GM12873 (cell line): ENCODE measurements around the gene BRSK1.

ENCODE experiments used
- TF ChIP-seq, protein P1 (sequence below): IDR thresholded peaks from 2 replicates; pipeline ENCODE4 v1.5.1; 2012; ENCODE audit warnings: low read depth, mild to moderate bottlenecking, moderate library complexity, low read length, control low read depth; ENCODE audit not compliant: insufficient read depth; ENCODE audit errors: missing control alignments

Gene BRSK1

DNA sequence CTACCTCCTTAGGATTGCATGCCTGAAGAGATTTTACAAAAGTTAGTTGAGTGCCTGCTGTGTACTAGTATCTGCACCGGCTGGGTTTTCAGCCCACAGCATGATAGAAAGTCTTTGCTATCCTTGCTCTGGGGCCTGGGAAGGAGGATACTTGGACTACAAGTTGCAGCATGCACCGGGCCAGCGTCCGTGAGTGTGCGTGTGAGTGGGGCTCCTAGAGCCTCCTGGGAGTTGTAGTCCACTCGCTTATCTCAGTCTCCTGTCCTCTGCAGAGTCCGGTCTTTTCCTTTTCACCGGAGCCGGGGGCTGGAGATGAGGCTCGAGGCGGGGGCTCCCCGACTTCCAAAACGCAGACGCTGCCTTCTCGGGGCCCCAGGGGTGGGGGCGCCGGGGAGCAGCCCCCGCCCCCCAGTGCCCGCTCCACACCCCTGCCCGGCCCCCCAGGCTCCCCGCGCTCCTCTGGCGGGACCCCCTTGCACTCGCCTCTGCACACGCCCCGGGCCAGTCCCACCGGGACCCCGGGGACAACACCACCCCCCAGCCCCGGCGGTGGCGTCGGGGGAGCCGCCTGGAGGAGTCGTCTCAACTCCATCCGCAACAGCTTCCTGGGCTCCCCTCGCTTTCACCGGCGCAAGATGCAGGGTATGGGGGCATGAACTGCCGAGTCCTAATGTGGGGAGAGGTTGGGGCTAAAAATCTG, 20.6 kb downstream of the BRSK1 start:
- TF ChIP-seq, protein P1, sequence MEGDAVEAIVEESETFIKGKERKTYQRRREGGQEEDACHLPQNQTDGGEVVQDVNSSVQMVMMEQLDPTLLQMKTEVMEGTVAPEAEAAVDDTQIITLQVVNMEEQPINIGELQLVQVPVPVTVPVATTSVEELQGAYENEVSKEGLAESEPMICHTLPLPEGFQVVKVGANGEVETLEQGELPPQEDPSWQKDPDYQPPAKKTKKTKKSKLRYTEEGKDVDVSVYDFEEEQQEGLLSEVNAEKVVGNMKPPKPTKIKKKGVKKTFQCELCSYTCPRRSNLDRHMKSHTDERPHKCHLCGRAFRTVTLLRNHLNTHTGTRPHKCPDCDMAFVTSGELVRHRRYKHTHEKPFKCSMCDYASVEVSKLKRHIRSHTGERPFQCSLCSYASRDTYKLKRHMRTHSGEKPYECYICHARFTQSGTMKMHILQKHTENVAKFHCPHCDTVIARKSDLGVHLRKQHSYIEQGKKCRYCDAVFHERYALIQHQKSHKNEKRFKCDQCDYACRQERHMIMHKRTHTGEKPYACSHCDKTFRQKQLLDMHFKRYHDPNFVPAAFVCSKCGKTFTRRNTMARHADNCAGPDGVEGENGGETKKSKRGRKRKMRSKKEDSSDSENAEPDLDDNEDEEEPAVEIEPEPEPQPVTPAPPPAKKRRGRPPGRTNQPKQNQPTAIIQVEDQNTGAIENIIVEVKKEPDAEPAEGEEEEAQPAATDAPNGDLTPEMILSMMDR = no peak

DNA sequence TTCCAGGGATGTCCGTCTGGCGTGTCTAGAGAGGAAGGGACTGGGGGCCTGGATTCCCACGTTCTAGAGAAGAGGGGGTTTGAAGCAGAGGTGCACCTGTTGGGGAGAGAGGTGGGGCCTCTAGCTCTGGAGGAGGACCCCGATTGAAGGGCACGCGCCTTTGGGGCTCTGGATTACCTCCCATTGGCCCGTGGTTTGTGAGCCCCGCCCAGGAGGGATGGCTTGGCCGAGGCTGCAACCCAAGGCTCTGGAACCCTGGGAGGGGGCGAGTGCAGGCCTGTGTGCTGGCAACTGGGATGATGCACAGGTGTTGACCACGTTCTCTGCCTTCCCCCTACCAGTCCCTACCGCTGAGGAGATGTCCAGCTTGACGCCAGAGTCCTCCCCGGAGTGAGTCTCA, 21.2 kb downstream of the BRSK1 start:
- TF ChIP-seq, protein P1 = no peak

DNA sequence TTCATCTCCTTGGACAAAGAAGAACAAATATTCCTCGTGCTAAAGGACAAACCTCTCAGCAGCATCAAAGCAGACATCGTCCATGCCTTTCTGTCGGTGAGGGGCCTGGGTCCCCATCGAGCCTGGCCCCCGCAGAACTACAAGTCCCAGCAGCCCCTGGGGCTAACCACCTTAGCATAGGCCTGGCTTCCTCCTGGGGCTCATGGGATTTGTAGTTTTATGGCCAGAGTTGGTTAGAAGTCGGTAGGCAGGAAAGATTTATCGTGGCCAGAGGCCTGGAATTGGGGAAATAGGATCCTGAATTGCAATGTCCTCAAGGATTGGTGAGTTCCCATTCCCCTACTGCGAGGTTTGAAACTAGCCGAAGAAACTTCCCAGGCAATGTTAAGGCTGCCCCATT, 21.7 kb downstream of the BRSK1 start:
- TF ChIP-seq, protein P1 = no peak

DNA sequence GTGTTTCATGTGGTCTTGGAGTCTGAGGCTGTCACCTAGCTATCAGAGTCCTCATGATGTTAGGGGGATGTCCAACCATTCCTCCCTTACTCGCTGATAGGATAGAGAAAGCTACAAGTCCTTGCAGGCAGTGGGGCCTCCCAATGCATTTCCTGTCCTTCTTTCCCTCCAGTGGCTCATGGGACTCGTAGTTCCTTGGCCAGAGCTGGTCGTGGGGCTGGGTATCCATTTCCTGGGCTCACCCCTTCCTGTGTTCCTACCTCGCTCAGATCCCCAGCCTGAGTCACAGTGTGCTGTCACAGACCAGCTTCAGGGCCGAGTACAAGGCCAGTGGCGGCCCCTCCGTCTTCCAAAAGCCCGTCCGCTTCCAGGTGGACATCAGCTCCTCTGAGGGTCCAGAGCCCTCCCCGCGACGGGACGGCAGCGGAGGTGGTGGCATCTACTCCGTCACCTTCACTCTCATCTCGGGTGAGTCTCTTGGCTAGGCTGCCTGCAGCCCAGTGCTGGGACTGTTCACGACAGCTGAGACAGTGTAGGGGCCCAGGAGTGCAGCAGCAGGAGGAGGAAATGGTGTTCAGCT, 22.3 kb downstream of the BRSK1 start:
- TF ChIP-seq, protein P1 = no peak

DNA sequence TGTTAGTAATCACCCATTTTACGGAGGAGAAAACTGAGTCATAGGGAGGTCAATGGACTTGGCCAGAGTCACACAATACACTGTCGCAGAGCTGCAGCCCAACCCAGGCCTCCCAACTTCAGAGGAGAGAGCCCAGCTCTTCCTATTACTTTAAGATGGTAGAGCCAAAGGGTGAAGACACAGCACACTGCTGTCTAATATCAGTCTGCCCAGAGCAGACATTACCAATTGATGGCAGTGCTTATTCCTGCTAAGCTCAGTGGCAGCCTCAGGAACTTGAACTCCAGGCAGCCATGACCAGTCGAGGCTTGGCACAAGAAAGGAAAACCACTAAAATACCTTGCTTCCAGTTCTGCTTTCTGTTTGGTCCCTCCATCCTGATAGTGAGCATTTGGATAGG, 22.9 kb downstream of the BRSK1 start:
- TF ChIP-seq, protein P1 = no peak

DNA sequence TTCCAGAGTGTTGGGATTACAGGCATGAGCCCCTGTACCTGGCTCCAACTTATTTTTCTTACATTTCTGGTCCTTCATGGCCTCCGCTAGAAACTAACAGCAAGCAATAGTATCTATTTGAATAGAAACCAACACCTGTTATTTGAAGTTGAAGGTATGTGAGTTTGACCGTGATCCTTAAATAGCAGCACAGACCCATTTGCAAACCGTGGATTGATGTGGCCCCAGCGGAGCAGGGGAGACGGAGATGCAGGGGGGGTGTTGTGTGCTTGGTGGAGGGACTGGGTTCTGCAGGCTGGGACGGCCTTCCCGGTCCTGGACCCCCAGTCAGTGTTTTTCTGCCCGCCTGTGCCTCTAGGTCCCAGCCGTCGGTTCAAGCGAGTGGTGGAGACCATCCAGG, 24.5 kb downstream of the BRSK1 start:
- TF ChIP-seq, protein P1 = no peak

DNA sequence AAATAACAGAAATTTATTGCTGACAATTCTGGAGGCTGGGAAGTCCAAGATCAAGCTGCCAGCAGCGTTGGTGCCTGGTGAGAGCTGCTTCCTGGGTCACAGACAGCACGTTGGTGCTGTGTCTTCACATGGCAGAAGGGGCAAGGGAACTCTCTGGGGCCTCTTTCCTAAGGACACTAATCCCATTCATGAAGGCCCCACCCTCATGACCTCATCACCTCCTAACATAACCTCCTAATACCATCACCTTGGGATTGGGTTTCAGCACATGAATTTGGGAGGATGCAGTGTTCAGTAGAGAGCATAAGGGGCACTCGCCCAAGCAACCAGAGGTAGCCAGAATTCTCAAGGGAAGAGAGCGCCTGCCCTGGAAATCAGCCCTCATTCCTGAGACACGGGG, 25.7 kb downstream of the BRSK1 start:
- TF ChIP-seq, protein P1 = no peak
